ENCODE data around the gene VSTM5.
"Not testable (repeated sequence)": the region's sequence is repeated elsewhere in the genome, so short reads cannot be mapped to it uniquely, and the experiment has no call there.

Gene VSTM5

GRCh38 chr11:93870616-93871015, 20.2 kb upstream of the VSTM5 start:
- DNase-seq (ENCODE audit: low spot score): no peak
- no peak for TF ChIP-seq CTCF (IDR thresholded peaks at IDR 0.05; ENCODE audit: extremely low read depth, missing control alignments)

GRCh38 chr11:93869830-93870229, 19.4 kb upstream of the VSTM5 start:
- DNase-seq (ENCODE audit: low spot score): no peak
- no peak for TF ChIP-seq CTCF (IDR thresholded peaks at IDR 0.05; ENCODE audit: extremely low read depth, missing control alignments)

- DNase-seq (ENCODE audit: low spot score): not testable (repeated sequence)
- TF ChIP-seq CTCF (IDR thresholded peaks at IDR 0.05; ENCODE audit: extremely low read depth, missing control alignments): peak; percentile 8
Observed at GRCh38 chr11:93868404-93868803, 18.0 kb upstream of the VSTM5 start.

- TF ChIP-seq CTCF (IDR thresholded peaks at IDR 0.05; ENCODE audit: extremely low read depth, missing control alignments): no peak
- DNase-seq (ENCODE audit: low spot score): no peak
Observed at GRCh38 chr11:93861808-93862207, 11.4 kb upstream of the VSTM5 start.

- DNase-seq (ENCODE audit: low spot score): no peak
Observed at GRCh38 chr11:93858121-93858775, 7.8 kb upstream of the VSTM5 start.

GRCh38 chr11:93857413-93858120, 7.1 kb upstream of the VSTM5 start:
- TF ChIP-seq CTCF (IDR thresholded peaks at IDR 0.05; ENCODE audit: extremely low read depth, missing control alignments): no peak
- no peak for DNase-seq (ENCODE audit: low spot score)

More at GRCh38 chr11:93858121-93858775, 7.8 kb upstream of the VSTM5 start:
- TF ChIP-seq CTCF (IDR thresholded peaks at IDR 0.05; ENCODE audit: extremely low read depth, missing control alignments): no peak

GRCh38 chr11:93852242-93852641, 1.8 kb upstream of the VSTM5 start:
- DNase-seq (ENCODE audit: low spot score): no peak
- no peak for TF ChIP-seq CTCF (IDR thresholded peaks at IDR 0.05; ENCODE audit: extremely low read depth, missing control alignments)

All from GM20000 (cell line).